Activated T-helper 17 cell treated with anti-CD3 and anti-CD28 coated beads, Interleukin-2, amount 50 U/mL, for 72 hours (primary cell): ENCODE results near the gene WBP4. TPM values are rescaled to one million over a fixed set of nuclear protein-coding genes. Genes with fewer than 3 reads are reported as not detected.
A peak's percentile ranks its signal among the peaks of the same experiment; 100 is the strongest.

ENCODE experiments used
- ATAC-seq: fragments of 150-1000 bp; cut with Tn5 transposase; replicated peaks from 2 replicates; pipeline ENCODE4 v1.10.0; 2021; ENCODE audit warnings: mild to moderate bottlenecking, moderate library complexity
- H3K27ac Mint-ChIP-seq: one replicate; pipeline ENCODE4 v1.8.0; 2022; ENCODE audit warnings: mixed read lengths
- H3K27me3 Mint-ChIP-seq: one replicate; pipeline ENCODE4 v1.8.0; 2022; ENCODE audit warnings: mixed read lengths
- H3K36me3 Mint-ChIP-seq: one replicate; pipeline ENCODE4 v1.8.0; 2022; ENCODE audit warnings: low read depth, mild to moderate bottlenecking, mixed read lengths
- H3K4me1 Mint-ChIP-seq: one replicate; pipeline ENCODE4 v1.8.0; 2022; ENCODE audit warnings: mixed read lengths
- H3K4me3 Mint-ChIP-seq: one replicate; pipeline ENCODE4 v1.8.0; 2022; ENCODE audit warnings: mild to moderate bottlenecking, mixed read lengths
- H3K9me3 Mint-ChIP-seq: one replicate; pipeline ENCODE4 v1.8.0; 2022; ENCODE audit warnings: mixed read lengths
- total RNA-seq, 2 donors: library from RNA; stranded (reverse); gene quantifications; one replicate each; pipeline ENCODE4 v1.2.3, GENCODE V29; 2022

The WBP4 gene, protein sequence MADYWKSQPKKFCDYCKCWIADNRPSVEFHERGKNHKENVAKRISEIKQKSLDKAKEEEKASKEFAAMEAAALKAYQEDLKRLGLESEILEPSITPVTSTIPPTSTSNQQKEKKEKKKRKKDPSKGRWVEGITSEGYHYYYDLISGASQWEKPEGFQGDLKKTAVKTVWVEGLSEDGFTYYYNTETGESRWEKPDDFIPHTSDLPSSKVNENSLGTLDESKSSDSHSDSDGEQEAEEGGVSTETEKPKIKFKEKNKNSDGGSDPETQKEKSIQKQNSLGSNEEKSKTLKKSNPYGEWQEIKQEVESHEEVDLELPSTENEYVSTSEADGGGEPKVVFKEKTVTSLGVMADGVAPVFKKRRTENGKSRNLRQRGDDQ
- total RNA-seq, result 10 to 100 TPM in 1 of 2 donors, 1 to 10 TPM in 1; 9.7 to 10.6 TPM

DNA sequence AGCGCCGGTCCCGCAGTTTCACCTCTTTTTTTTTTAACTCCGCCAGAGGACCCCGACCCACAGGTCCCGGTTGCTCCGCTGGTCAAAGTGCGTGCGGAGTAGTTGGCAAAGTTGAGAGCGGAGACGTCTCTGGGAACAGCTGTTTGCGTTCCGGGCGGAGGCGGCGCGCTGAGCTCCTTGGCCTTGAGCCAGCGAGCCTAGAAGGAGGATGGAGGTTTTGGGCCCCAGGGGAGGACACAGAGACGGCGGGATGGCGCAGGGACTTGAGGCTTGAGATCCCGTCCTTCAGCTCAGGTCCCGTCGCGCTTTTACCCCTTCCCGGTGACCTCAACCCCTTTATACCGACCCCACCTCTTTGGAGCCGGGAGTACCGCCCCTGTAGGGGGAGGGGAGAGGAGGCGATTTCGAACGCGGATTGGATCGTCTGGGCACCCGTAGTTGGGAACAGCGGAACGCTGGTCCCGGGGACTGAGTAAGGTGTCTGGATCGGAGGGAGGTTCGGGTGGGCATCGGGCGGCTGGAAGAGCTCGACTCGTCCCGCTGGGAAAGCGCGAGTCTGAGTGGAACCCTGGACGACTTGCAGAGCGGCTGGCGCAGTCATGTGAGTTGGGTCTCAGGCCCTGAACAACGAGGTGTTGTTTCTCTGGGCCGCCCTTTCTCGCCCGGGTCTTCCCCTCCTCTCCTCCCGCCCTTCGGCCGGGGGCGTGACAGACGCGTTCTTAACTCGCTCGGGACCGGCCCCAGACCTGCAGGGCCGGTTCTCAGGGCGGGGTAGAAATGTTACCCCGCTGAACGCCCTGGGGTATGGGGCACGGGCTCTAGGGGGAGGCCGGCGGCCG is at the start of gene WBP4:
Gene WBP4, plus strand, starts transcription at position 435 of the 839 bp plus-strand sequence. Its CDS starts 165 bp downstream, at position 600.
- H3K27me3 Mint-ChIP-seq, result no peaks in the 10 kb centered on the region
- H3K4me1 Mint-ChIP-seq, result peaks cover 25% of the 10 kb centered on the region
- peak within 1 kb of the TSS; percentile 100 for H3K27ac Mint-ChIP-seq
- peak; percentile 84 for ATAC-seq
- H3K4me3 Mint-ChIP-seq, result peak within 1 kb of the TSS; percentile 99
- no peaks in the 10 kb centered on the region for H3K9me3 Mint-ChIP-seq
- peaks cover 63% of the 10 kb centered on the region for H3K36me3 Mint-ChIP-seq

DNA sequence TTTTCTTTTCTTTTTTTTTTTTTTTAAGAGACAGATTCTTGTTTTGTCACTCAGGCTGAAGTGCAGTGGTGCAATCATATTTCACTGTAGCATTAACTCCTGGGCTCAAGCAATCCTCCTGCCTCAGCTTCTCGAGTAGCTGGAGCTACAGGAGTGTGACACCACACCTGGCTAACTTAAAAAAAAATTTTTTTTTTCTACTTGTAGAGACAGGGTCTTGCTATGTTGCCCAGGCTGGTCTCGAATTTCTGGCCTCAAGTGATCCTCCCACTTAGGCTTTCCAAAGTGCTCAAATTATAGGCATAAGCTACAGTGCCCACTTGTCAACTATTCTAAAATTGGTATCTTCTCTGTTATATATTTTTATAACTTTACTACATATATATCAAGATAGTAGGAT is 48.8 kb upstream of the WBP4 start:
- Mint-ChIP-seq H3K27ac (no peak overlapping the region), H3K27me3 (no peaks in the 10 kb centered on the region), H3K36me3 (peaks cover 76% of the 10 kb centered on the region), H3K9me3 (no peaks in the 10 kb centered on the region), H3K4me1 (peaks cover 40% of the 10 kb centered on the region), H3K4me3 (peak overlapping the region; percentile 44)
- ATAC-seq, result no peak

DNA sequence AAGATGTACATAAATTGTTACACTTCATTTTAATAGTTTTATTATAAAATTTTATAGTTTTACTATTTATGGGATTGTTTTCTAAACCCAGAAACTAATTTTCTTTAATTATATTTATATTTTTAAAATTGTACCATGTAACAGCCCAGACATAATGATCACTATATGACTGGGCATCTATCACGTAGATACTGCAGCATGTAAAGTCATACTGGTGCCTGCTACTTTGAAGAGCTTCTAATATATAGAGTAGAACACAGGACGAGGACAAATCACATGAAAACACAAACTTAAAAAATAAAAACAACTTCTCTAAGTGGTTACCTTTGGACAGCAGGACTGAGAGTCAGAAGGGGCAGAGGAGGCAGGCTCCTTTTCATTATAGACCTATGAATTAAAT is 47.5 kb upstream of the WBP4 start:
- peak overlapping the region; percentile 65 for H3K27ac Mint-ChIP-seq

DNA sequence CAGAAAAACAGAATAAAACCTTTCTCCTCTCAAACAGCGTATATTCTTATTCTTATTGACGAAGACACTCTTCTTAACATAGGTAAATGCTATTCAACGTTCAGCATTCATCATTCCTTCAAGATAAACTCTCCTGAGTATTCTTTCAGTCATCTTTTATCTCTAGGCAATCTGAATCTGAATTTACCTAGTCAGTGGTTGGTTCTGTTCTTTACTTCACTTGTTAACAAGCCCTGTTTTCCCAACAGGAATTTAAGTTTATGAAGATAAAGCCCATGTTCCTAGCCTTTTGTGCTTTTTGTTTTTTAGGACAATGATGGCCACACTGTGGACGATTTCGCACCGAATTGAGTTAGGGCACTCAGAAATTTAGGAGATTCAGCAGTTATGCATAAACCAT is 45.4 kb upstream of the WBP4 start:
- Mint-ChIP-seq H3K36me3 (peaks cover 67% of the 10 kb centered on the region), H3K9me3 (no peaks in the 10 kb centered on the region), H3K4me1 (peaks cover 36% of the 10 kb centered on the region), H3K27me3 (no peaks in the 10 kb centered on the region), H3K4me3 (peak overlapping the region; percentile 96), H3K27ac (peak overlapping the region; percentile 65)
- no peak for ATAC-seq

More for the DNA sequence above, 47.5 kb upstream of the WBP4 start:
- peak; percentile 86 for ATAC-seq
- Mint-ChIP-seq H3K36me3 (peaks cover 75% of the 10 kb centered on the region), H3K9me3 (no peaks in the 10 kb centered on the region), H3K27me3 (no peaks in the 10 kb centered on the region), H3K4me1 (peaks cover 33% of the 10 kb centered on the region), H3K4me3 (peak overlapping the region; percentile 96)

DNA sequence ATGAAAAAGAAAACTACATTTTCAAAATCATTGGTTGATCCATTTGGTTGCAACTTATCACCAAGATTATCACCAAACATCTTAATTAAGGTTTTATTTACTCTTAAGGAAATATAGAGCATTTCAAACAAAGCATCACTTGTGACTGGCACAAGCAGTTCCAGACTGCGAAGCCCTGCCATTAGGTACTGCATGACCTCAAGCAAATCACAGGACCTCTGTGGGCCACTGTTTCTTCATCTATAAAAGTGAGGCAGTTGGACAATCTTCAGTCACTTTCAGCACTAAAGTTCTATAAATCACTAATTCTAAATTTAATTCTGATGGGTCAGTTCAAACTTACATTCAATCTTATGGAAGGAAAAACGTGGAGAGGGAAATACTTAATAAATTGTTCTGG is 44.1 kb upstream of the WBP4 start:
- ATAC-seq, result peak; percentile 31
- Mint-ChIP-seq H3K27ac (peak overlapping the region; percentile 65), H3K4me1 (peaks cover 30% of the 10 kb centered on the region), H3K36me3 (peaks cover 54% of the 10 kb centered on the region), H3K4me3 (peak overlapping the region; percentile 96), H3K9me3 (no peaks in the 10 kb centered on the region), H3K27me3 (no peaks in the 10 kb centered on the region)

DNA sequence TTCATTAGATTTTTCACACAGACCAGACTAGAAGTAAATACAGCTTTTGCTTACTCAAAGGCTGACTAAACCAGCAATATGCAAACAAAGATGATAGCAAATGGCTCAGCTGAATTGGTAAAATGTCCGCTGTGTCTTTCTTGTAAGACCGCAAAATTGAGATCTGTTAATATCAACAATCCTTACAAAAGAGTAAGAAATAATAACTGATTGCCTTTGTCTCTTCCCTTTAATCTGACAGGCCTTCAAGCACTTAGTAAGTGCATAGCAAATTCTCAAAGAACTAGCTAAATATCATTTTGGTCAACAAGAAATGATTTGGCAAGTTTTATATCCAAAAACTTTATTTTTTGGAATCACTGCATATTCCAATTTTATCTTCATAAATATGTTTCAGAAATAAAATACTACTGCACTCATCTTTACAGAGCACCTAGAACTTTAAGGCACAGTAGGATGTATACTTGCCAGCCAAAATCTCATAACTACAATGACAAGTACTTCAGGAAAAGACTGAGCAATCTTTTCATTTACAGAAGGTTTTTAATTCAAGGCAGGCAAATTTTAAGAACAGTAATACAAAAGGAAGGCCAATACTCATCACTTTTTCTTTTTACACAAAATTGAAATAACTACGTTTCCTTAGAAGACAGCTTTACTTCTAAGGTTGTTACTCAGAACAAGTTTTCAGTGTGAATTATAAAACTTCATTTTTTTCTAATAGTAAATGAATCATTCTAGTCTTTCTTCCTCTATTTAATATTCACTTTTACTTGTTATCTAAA is 43.3 kb upstream of the WBP4 start:
- peak; percentile 44 for ATAC-seq
- no peaks in the 10 kb centered on the region for H3K9me3 Mint-ChIP-seq
- H3K27ac Mint-ChIP-seq, result peak overlapping the region; percentile 65
- H3K4me3 Mint-ChIP-seq, result peak overlapping the region; percentile 96
- H3K36me3 Mint-ChIP-seq, result peaks cover 47% of the 10 kb centered on the region
- peaks cover 29% of the 10 kb centered on the region for H3K4me1 Mint-ChIP-seq
- no peaks in the 10 kb centered on the region for H3K27me3 Mint-ChIP-seq

DNA sequence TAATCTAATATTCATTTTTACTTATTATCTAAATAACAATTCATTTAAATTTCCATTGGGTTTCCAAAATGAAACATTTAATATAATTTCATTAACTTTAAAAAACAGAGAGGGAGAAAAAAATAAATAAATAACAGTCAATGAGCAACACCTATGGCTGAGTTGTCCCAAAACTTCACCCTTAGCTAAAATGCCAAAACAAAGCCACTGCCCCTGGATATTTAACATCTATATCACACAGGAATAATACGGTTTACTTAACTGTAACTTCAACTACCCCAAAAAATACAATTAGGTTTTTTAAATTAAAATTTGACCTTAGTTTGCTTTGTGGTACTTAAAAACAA is 42.7 kb upstream of the WBP4 start:
- peak overlapping the region; percentile 96 for H3K4me3 Mint-ChIP-seq
- ATAC-seq, result no peak
- H3K36me3 Mint-ChIP-seq, result peaks cover 42% of the 10 kb centered on the region
- peak overlapping the region; percentile 65 for H3K27ac Mint-ChIP-seq
- no peaks in the 10 kb centered on the region for H3K9me3 Mint-ChIP-seq
- H3K4me1 Mint-ChIP-seq, result peaks cover 25% of the 10 kb centered on the region
- H3K27me3 Mint-ChIP-seq, result no peaks in the 10 kb centered on the region

DNA sequence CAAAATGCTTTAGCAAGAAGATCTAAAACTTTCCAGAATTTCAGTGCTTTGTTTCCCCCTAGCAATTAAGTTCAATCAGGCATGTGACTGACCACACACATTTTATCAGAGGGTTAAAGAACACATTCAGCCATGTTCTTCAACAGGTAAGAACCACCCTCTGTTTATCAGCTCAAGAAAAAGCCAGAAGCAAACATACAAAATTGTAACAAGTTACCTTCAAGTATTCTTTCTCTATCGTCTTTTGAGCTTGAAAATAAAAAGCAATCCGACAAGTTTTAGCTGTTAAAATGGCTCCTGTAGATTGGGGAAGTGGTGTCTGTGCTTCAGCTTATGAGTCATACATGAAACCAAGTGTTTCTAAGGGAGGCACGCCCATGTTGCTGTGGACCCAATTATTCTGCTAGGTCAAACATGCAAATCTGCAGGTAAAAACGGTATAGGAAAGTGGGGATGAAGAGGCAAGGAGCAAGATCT is 42.3 kb upstream of the WBP4 start, which contains the start of gene ELF1:
Gene ELF1, minus strand, starts transcription at position 306 of the 477 bp plus-strand sequence. CDS start 37,262 bp downstream, outside the sequence.
- Mint-ChIP-seq H3K27ac (peak within 1 kb of the TSS; percentile 65), H3K36me3 (peaks cover 37% of the 10 kb centered on the region), H3K4me3 (peak within 1 kb of the TSS; percentile 96), H3K9me3 (no peaks in the 10 kb centered on the region), H3K4me1 (peaks cover 21% of the 10 kb centered on the region), H3K27me3 (no peaks in the 10 kb centered on the region)
- peak; percentile 87 for ATAC-seq

DNA sequence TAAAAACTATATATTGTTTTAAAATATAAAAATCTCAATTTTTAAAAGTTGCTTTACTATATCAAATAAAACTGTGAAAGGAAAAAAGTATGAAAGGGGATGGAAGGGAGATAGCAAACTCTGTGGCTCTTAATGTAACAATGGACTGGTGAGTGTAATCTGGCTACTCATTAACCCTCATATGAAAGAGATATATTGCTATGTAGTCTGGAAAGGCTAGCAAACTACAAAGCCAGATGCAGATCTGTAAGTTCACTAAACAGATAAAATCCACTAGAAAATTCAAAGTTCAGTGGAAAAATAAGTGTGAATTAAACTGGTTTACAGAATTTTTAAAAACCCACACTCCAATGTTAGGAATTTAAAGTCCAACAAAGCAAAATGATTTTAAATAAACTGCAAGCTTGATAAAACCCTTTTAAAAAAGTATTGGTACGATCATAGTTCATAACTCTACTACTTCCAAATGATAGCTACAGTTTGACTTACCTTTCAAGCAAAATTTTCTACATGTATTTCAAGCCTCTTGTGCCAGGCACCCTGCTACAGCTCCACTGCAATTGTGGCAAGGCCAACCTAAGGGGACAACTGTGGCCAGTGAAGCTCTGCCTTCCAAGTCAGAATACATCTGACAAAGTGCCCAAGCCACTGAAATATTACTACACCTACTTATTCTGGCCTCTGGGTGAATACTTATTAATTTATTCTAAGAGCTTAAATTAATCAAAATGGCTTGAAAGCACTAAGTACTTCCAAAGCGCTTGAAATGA is 41.5 kb upstream of the WBP4 start:
- Mint-ChIP-seq H3K4me3 (peak overlapping the region; percentile 96), H3K36me3 (peaks cover 31% of the 10 kb centered on the region), H3K27ac (peak overlapping the region; percentile 65), H3K9me3 (no peaks in the 10 kb centered on the region), H3K27me3 (no peaks in the 10 kb centered on the region), H3K4me1 (peaks cover 17% of the 10 kb centered on the region)
- ATAC-seq, result no peak

DNA sequence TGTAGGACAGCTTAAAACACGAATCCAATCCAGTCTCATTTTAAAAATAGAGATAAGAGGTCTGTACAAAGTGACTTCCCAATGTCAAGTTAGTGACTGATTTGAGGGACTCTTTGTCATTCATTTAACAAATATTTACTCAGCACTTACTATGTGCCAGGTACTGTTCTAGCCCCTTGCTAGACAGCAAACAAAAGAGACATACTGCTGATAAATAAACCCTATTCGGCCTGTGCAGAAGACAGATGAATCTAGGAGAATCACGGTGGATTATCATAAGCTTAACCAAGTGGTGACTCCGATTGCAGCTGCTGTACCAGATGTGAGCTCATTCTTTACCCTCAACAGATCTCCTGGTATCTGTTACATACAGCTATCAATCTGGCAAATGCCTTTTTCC is 35.8 kb upstream of the WBP4 start:
- H3K27ac Mint-ChIP-seq, result peak overlapping the region; percentile 15

DNA sequence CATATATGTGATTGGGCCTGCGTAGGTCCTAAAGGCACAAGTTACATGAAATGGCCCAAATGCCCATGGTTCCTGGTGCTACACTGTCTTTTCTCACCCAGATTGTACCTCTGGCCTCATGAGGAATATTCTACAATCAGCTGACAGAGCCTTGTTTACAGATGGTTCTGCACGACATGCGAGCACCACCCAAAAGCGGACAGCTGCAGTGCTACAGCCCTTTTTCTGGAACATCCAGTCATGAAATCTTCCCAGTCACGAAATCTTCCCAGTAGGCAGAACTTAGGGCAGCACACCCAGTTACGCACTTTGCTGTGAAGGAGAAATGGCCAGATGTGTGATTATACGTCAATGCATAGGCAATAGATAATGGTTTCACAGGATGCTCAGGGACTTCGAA is 34.5 kb upstream of the WBP4 start:
- Mint-ChIP-seq H3K4me3 (no peak overlapping the region), H3K4me1 (peaks cover 19% of the 10 kb centered on the region), H3K9me3 (no peaks in the 10 kb centered on the region), H3K36me3 (no peaks in the 10 kb centered on the region), H3K27me3 (no peaks in the 10 kb centered on the region), H3K27ac (no peak overlapping the region)
- ATAC-seq, result no peak

More for the DNA sequence above, 35.8 kb upstream of the WBP4 start:
- Mint-ChIP-seq H3K4me1 (peaks cover 19% of the 10 kb centered on the region), H3K9me3 (no peaks in the 10 kb centered on the region), H3K4me3 (no peak overlapping the region), H3K36me3 (no peaks in the 10 kb centered on the region), H3K27me3 (no peaks in the 10 kb centered on the region)
- no peak for ATAC-seq

DNA sequence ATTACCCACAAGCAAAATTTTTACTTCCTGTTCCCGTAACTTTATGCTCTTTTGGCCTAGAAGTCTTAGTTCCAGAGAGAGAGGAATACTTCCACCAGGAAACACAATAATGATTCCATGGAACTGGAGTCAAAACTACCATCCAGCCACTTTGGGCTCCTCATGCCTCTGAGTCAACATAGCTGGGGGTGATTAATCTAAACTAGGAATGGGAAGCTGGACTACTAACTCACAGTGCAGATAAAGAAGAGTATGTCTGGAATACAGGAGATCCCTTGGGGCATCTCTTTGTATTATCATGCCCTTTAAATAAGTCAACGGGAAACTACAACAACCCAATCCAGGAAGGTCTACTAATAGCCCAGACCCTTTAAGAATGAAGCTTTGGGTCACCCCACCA is 33.3 kb upstream of the WBP4 start:
- H3K4me3 Mint-ChIP-seq, result no peak overlapping the region
- H3K27me3 Mint-ChIP-seq, result no peaks in the 10 kb centered on the region
- no peak overlapping the region for H3K27ac Mint-ChIP-seq
- no peaks in the 10 kb centered on the region for H3K9me3 Mint-ChIP-seq
- no peak for ATAC-seq
- H3K4me1 Mint-ChIP-seq, result peaks cover 19% of the 10 kb centered on the region
- no peaks in the 10 kb centered on the region for H3K36me3 Mint-ChIP-seq

DNA sequence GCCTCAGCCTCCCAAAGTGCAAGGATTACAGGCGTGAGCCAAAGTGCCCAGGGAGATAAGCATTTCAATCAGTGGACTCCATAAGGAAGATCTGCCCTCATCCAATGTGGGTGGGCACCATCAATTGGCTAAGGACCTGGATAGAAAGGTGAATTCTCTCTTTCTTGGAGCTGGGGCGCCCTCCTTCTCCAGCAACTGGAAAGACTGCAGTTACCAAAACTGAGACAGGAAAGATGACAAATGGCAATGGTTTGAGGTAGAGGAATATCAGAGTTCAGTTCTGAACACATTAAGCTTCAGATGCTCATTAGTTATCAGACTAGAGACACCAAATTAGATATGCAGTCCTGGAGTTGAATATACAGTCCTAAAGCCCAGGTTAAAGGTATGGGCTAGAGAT is 31.7 kb upstream of the WBP4 start:
- H3K36me3 Mint-ChIP-seq, result no peaks in the 10 kb centered on the region
- peaks cover 20% of the 10 kb centered on the region for H3K4me1 Mint-ChIP-seq
- ATAC-seq, result peak; percentile 70
- H3K9me3 Mint-ChIP-seq, result no peaks in the 10 kb centered on the region
- H3K27me3 Mint-ChIP-seq, result no peaks in the 10 kb centered on the region
- no peak overlapping the region for H3K27ac Mint-ChIP-seq
- no peak overlapping the region for H3K4me3 Mint-ChIP-seq
